Type B pancreatic cell (in vitro differentiated cells): Measurements from ENCODE around the gene TMEM150B. TPM values are rescaled to one million over a fixed set of nuclear protein-coding genes. Genes with fewer than 3 reads are reported as not detected.
A peak's percentile ranks its signal among the peaks of the same experiment; 100 is the strongest.

ENCODE experiments used
- DNase-seq: peaks from one replicate; pipeline ENCODE4 v3.0.0; 2021; ENCODE audit warnings: mixed read lengths; ENCODE audit not compliant: unreplicated experiment; ENCODE audit errors: extremely low spot score
- H3K27ac Mint-ChIP-seq: 2 replicates; pipeline ENCODE4 v1.8.0; 2021; ENCODE audit warnings: mild to moderate bottlenecking, mixed read lengths
- H3K27me3 Mint-ChIP-seq: 2 replicates; pipeline ENCODE4 v1.8.0; 2021; ENCODE audit warnings: mixed read lengths
- H3K36me3 Mint-ChIP-seq: 2 replicates; pipeline ENCODE4 v1.8.0; 2021; ENCODE audit warnings: mixed read lengths
- H3K4me1 Mint-ChIP-seq: one replicate; pipeline ENCODE4 v1.8.0; 2021; ENCODE audit warnings: mixed read lengths; ENCODE audit not compliant: unreplicated experiment
- H3K4me3 Mint-ChIP-seq: 2 replicates; pipeline ENCODE4 v1.8.0; 2021; ENCODE audit warnings: mild to moderate bottlenecking, mixed read lengths
- H3K9me3 Mint-ChIP-seq: 2 replicates; pipeline ENCODE4 v1.8.0; 2021; ENCODE audit warnings: mixed read lengths
- CTCF ChIP-seq: fragments of 200-600 bp; sonication (generic); conservative IDR thresholded peaks from 2 replicates; pipeline ENCODE4 v1.5.0; 2021; ENCODE audit warnings: antibody characterized with exemption, mild to moderate bottlenecking
- total RNA-seq: library from RNA; stranded (reverse); gene quantifications from 2 replicates; pipeline ENCODE4 v1.2.1, GENCODE V29; 2021; ENCODE audit warnings: low replicate concordance

Gene TMEM150B
- total RNA-seq, 1 donor from 2014 or later = 1.2 TPM

- no peak for TF ChIP-seq CTCF
- H3K9me3 Mint-ChIP-seq = no peaks in the 10 kb centered on the region
- peaks cover 7% of the 10 kb centered on the region for H3K36me3 Mint-ChIP-seq
- H3K4me1 Mint-ChIP-seq = peaks cover 24% of the 10 kb centered on the region
- no peak overlapping the region for H3K27ac Mint-ChIP-seq
- DNase-seq = no peak
- no peaks in the 10 kb centered on the region for H3K27me3 Mint-ChIP-seq
- peak overlapping the region; percentile 99 for H3K4me3 Mint-ChIP-seq
These were observed 46.6 kb downstream of the TMEM150B start for GRCh38 chr19:55278391-55279135.

GRCh38 chr19:55277494-55277893 lies 47.6 kb downstream of the TMEM150B start:
- no peak for TF ChIP-seq CTCF
- peak overlapping the region; percentile 63 for H3K4me3 Mint-ChIP-seq
- peaks cover 7% of the 10 kb centered on the region for H3K36me3 Mint-ChIP-seq
- no peaks in the 10 kb centered on the region for H3K9me3 Mint-ChIP-seq
- DNase-seq = no peak
- H3K4me1 Mint-ChIP-seq = peaks cover 22% of the 10 kb centered on the region
- no peak overlapping the region for H3K27ac Mint-ChIP-seq
- H3K27me3 Mint-ChIP-seq = no peaks in the 10 kb centered on the region

- Mint-ChIP-seq H3K27me3 (no peaks in the 10 kb centered on the region), H3K4me3 (peak overlapping the region; percentile 62), H3K4me1 (peaks cover 22% of the 10 kb centered on the region), H3K9me3 (no peaks in the 10 kb centered on the region), H3K27ac (no peak overlapping the region), H3K36me3 (peaks cover 12% of the 10 kb centered on the region)
- TF ChIP-seq CTCF = no peak
- DNase-seq = no peak
These were observed 48.3 kb downstream of the TMEM150B start for GRCh38 chr19:55276720-55277430.

- Mint-ChIP-seq H3K36me3 (peaks cover 12% of the 10 kb centered on the region), H3K4me3 (peak overlapping the region; percentile 62), H3K27me3 (no peaks in the 10 kb centered on the region), H3K9me3 (no peaks in the 10 kb centered on the region), H3K27ac (no peak overlapping the region), H3K4me1 (peaks cover 17% of the 10 kb centered on the region)
- DNase-seq = no peak
- TF ChIP-seq CTCF = no peak
These were observed 49.1 kb downstream of the TMEM150B start for GRCh38 chr19:55275851-55276719.

GRCh38 chr19:55273978-55274707 lies 51.0 kb downstream of the TMEM150B start:
- Mint-ChIP-seq H3K27me3 (no peaks in the 10 kb centered on the region), H3K4me1 (peaks cover 7% of the 10 kb centered on the region), H3K36me3 (peaks cover 13% of the 10 kb centered on the region), H3K27ac (no peak overlapping the region), H3K4me3 (no peak overlapping the region), H3K9me3 (no peaks in the 10 kb centered on the region)
- no peak for TF ChIP-seq CTCF
- DNase-seq = no peak
